Neutrophil (primary cell): ENCODE results near the gene VGLL4.

Experiments used
- H3K27ac ChIP-seq: fragments of 200-600 bp; sonication (generic); 2 replicates; pipeline ENCODE4 v1.5.1; 2016; ENCODE audit warnings: mild to moderate bottlenecking, moderate library complexity
- H3K27me3 ChIP-seq: fragments of 200-600 bp; sonication (generic); 2 replicates; pipeline ENCODE4 v1.6.0; 2016; ENCODE audit warnings: mild to moderate bottlenecking
- H3K36me3 ChIP-seq: fragments of 200-600 bp; sonication (generic); 2 replicates; pipeline ENCODE4 v1.5.1; 2017
- H3K4me1 ChIP-seq, 2 experiments: fragments of 200-600 bp in 1 of 2; sonication (generic) in 1 of 2; 1 replicate in 1 of 2; 2 replicates in 1 of 2; pipeline versions ENCODE4 v1.5.1 to v1.6.1; 2013 to 2016; ENCODE audit warnings: low read depth in 1 of 2, low read length in 1 of 2, mild to moderate bottlenecking in 1 of 2, moderate library complexity in 1 of 2; ENCODE audit not compliant: control insufficient read depth in 1 of 2, insufficient read depth in 1 of 2
- H3K4me3 ChIP-seq, 2 experiments: fragments of 200-600 bp in 1 of 2; sonication (generic) in 1 of 2; 1 replicate in 1 of 2; 2 replicates in 1 of 2; pipeline ENCODE4 v1.5.1; 2013 to 2016; ENCODE audit warnings: low read depth in 1 of 2, low read length in 1 of 2, mild to moderate bottlenecking in 1 of 2, moderate library complexity in 1 of 2
- H3K9me3 ChIP-seq: fragments of 200-600 bp; sonication (generic); 2 replicates; pipeline ENCODE4 v1.5.1; 2016
- TF ChIP-seq, protein P1 (sequence below): fragments of 200-600 bp; sonication (generic); IDR thresholded peaks from 2 replicates; pipeline ENCODE4 v1.5.1; 2016; ENCODE audit warnings: antibody characterized with exemption

Gene VGLL4

GRCh38 chr3:11604139-11604892 lies 39.4 kb downstream of the VGLL4 start:
- Histone ChIP-seq H3K4me3 (no peak overlapping the region), H3K27ac (no peak overlapping the region), H3K27me3 (no peaks in the 10 kb centered on the region), H3K4me1 (peaks cover 21 to 25% of the 10 kb centered on the region in 2 experiments), H3K36me3 (peaks cover 10% of the 10 kb centered on the region), H3K9me3 (no peaks in the 10 kb centered on the region)
- TF ChIP-seq, protein P1, sequence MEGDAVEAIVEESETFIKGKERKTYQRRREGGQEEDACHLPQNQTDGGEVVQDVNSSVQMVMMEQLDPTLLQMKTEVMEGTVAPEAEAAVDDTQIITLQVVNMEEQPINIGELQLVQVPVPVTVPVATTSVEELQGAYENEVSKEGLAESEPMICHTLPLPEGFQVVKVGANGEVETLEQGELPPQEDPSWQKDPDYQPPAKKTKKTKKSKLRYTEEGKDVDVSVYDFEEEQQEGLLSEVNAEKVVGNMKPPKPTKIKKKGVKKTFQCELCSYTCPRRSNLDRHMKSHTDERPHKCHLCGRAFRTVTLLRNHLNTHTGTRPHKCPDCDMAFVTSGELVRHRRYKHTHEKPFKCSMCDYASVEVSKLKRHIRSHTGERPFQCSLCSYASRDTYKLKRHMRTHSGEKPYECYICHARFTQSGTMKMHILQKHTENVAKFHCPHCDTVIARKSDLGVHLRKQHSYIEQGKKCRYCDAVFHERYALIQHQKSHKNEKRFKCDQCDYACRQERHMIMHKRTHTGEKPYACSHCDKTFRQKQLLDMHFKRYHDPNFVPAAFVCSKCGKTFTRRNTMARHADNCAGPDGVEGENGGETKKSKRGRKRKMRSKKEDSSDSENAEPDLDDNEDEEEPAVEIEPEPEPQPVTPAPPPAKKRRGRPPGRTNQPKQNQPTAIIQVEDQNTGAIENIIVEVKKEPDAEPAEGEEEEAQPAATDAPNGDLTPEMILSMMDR = no peak

- no peak overlapping the region for H3K4me3 ChIP-seq
- no peaks in the 10 kb centered on the region for H3K27me3 ChIP-seq
- H3K4me1 ChIP-seq = peaks cover 19 to 23% of the 10 kb centered on the region in 2 experiments
- H3K36me3 ChIP-seq = peaks cover 10% of the 10 kb centered on the region
- no peak overlapping the region for H3K27ac ChIP-seq
- TF ChIP-seq, protein P1 = no peak
- H3K9me3 ChIP-seq = no peaks in the 10 kb centered on the region
These were observed 40.1 kb downstream of the VGLL4 start for GRCh38 chr3:11603628-11604027.

GRCh38 chr3:11602886-11603527 lies 40.7 kb downstream of the VGLL4 start:
- no peak overlapping the region for H3K27ac ChIP-seq
- peaks cover 13 to 17% of the 10 kb centered on the region in 2 experiments for H3K4me1 ChIP-seq
- peaks cover 10% of the 10 kb centered on the region for H3K36me3 ChIP-seq
- H3K9me3 ChIP-seq = no peaks in the 10 kb centered on the region
- H3K4me3 ChIP-seq = no peak overlapping the region
- TF ChIP-seq, protein P1 = no peak
- H3K27me3 ChIP-seq = no peaks in the 10 kb centered on the region

DNA sequence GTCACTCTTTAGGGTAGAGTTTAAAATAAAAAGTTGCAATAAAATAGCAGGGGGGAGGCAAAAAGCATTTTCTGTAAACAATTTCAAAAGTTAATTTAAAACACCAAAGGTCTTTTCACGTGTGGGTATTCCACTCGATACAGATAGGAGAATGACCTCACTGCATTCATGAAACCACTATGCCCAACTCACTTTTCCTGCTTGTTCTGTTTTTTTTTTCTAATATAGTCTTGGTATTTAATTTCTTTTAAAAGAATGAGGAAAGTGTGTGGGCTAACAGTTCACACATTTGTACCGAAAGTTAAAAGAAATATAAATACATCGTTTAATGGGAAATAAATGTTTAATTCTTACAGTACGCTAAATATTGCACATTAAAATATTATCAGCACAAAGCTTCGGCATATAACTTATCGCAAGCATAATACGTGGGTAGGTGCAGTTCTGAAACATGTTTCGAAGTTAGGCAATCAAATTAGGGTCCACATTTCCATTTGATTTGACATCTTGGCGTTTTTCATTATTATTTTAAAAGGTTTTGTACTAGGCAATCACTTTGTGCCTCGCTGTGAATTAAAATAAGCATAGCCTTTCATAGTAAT lies 41.4 kb downstream of the VGLL4 start:
- no peak overlapping the region for H3K4me3 ChIP-seq
- H3K27me3 ChIP-seq = no peaks in the 10 kb centered on the region
- H3K27ac ChIP-seq = no peak overlapping the region
- H3K4me1 ChIP-seq = peaks cover 6 to 11% of the 10 kb centered on the region in 2 experiments
- H3K9me3 ChIP-seq = no peaks in the 10 kb centered on the region
- H3K36me3 ChIP-seq = peaks cover 10% of the 10 kb centered on the region
- TF ChIP-seq, protein P1 = no peak

- Histone ChIP-seq H3K9me3 (no peaks in the 10 kb centered on the region), H3K4me1 (peaks cover 0 to 4% of the 10 kb centered on the region in 2 experiments), H3K4me3 (no peak overlapping the region), H3K36me3 (peaks cover 10% of the 10 kb centered on the region), H3K27me3 (no peaks in the 10 kb centered on the region), H3K27ac (no peak overlapping the region)
- TF ChIP-seq, protein P1 = no peak
These were observed 42.1 kb downstream of the VGLL4 start for GRCh38 chr3:11601446-11602238.
